Measurements from ENCODE around the gene CT45A8.
"Not testable (repeated sequence)": the region's sequence is repeated elsewhere in the genome, so short reads cannot be mapped to it uniquely, and the experiment has no call there.

CT45A8 gene

GRCh38 chrX:135854438-135854837 lies at the start of gene CT45A8:
TSS of gene CT45A8 (minus strand) at chrX:135854538. CDS start at chrX:135850783, 3,755 bp downstream.
- not testable (repeated sequence) for DNase-seq

GRCh38 chrX:135893294-135893817 lies 39.0 kb upstream of the CT45A8 start, which contains the start of the genes CT45A10 and SAGE1:
TSS of gene CT45A10 (minus strand) at chrX:135893444. CDS start at chrX:135885344, 8,100 bp downstream.
TSS of gene SAGE1 (plus strand) at chrX:135893716. CDS start at chrX:135896243, 2,527 bp downstream.
- no peak for DNase-seq

DNA sequence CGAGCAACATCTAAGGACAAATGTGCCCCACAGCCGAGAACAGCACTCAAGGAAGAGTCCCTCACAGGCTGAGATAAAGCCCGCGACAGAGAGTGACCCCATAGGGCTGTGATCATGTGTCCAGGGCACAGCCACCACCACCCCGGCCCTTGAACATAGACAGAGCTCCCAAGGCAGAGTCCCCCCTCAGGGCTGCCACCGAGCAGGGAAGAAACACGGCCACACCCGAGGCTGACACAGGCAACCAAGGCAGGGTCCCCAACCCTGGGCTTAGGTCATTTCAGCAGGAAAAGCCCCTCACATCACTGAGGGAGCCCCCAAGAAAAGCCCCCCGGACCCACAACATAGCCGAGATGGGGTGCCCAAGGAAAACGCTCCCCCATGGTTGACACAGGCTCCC lies 38.4 kb upstream of the CT45A8 start:
- no peak for DNase-seq

DNA sequence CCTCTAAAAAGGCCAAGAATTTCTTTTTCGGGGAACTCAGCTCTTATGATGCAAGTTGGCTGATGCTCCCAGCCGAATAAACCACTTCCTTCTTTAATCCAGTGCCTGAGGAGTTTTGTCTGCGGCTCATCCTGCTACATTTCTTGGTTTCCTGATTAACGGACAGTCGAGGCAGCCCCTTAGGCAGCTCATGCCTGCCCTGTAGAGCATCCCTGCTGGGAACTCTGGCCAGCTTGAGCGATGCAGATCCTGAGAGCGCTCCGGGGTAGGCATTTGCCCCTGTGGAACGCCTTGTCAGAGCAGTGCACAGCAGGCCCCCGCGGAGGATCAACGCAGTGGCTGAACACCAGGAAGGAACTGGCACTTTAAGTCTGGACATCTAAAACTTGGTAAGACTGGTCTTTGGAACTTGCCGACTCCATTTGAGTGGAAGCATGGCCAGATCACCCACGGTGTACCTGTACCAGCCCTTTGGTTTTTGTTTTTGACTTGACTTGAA lies 35.8 kb upstream of the CT45A8 start:
- DNase-seq = no peak

DNA sequence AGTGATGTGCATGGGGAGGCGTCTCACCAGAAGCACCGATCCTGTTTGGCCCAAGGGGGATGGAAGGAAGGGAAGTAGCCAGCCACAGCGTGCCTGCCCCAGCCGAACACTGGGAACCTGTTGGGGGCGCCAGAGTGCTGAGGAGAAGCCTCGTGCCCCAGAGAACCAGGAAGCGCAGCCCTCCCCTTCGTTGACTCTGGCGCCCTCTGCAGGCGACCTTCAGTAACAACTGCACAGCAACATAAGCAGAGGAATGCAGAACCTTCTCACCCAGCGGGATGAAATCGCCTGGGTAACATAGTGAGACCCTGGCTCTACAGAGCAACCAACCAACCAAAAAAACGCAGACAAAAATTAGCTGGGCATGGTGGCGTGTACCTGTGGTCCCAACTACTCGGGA lies 34.6 kb upstream of the CT45A8 start:
- DNase-seq = not testable (repeated sequence)

DNA sequence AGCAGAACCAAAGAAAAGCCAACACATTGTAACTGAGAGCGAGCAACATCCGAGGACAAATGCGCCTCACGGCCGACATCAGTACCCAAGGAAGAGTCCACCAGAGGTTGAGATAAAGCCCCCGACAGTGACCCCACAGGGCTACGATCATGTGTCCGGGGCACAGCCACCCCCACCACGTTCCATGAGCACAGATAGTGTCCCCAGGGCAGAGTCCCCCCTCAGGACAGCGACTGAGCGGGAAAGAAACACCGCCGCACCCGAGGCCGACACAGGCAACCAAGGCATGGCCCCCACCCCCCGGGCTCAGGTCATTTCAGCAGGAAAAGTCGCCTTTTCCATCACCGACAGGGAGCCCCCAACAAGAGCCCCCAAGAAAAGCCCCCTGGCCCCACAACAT lies 33.9 kb upstream of the CT45A8 start:
- not testable (repeated sequence) for DNase-seq

- DNase-seq = not testable (repeated sequence)
Measured at GRCh38 chrX:135882741-135883140, 28.4 kb upstream of the CT45A8 start.

- DNase-seq = not testable (repeated sequence)
Measured at GRCh38 chrX:135871712-135872111, 17.4 kb upstream of the CT45A8 start, which contains the start of gene CT45A9. TSS of gene CT45A9 (minus strand) at chrX:135871812. CDS start at chrX:135868061, 3,751 bp downstream.

DNA sequence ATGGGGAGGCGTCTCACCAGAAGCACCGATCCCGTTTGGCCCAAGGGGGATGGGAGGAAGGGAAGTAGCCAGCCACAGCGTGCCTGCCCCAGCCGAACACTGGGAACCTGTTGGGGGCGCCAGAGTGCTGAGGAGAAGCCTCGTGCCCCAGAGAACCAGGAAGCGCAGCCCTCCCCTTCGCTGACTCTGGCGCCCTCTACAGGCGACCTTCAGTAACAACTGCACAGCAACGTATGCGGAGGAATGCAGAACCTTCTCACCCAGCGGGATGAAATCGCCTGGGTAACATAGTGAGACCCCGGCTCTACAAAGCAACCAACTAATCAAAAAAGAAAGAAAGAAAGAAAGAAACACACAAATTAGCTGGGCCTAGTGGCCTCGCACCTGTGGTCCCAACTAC lies 17.2 kb downstream of the CT45A8 start, which contains the start of gene CT45A7:
Gene CT45A7 (minus strand): TSS at position 101 of the 400 bp plus-strand sequence. CDS start 3,747 bp downstream, outside the sequence.
- not testable (repeated sequence) for DNase-seq

DNA sequence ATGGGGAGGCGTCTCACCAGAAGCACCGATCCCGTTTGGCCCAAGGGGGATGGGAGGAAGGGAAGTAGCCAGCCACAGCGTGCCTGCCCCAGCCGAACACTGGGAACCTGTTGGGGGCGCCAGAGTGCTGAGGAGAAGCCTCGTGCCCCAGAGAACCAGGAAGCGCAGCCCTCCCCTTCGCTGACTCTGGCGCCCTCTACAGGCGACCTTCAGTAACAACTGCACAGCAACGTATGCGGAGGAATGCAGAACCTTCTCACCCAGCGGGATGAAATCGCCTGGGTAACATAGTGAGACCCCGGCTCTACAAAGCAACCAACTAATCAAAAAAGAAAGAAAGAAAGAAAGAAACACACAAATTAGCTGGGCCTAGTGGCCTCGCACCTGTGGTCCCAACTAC lies 34.4 kb downstream of the CT45A8 start, which contains the start of gene CT45A2:
Gene CT45A2 (minus strand): TSS at position 101 of the 400 bp plus-strand sequence. CDS start 3,747 bp downstream, outside the sequence.
- not testable (repeated sequence) for DNase-seq

GRCh38 chrX:135802687-135803086 lies 51.7 kb downstream of the CT45A8 start, which contains the start of gene CT45A6:
TSS of gene CT45A6 (minus strand) at chrX:135802787. CDS start at chrX:135798993, 3,794 bp downstream.
- DNase-seq = not testable (repeated sequence)

Measured in CD4-positive, alpha-beta T cell treated with Interleukin-15 for 1 hour (primary cell).